NK-92 treated with Interleukin-12 subunit alpha and Interleukin-12 subunit beta, amount 100 ng/mL, for 24 hours (cell line): ENCODE measurements around the gene RNPS1.
A peak's percentile ranks its signal among the peaks of the same experiment; 100 is the strongest.

Experiments
- DNase-seq: peaks from one replicate; lab custom pipeline; 2025; lab: John Stamatoyannopoulos, UW

Gene RNPS1

DNA sequence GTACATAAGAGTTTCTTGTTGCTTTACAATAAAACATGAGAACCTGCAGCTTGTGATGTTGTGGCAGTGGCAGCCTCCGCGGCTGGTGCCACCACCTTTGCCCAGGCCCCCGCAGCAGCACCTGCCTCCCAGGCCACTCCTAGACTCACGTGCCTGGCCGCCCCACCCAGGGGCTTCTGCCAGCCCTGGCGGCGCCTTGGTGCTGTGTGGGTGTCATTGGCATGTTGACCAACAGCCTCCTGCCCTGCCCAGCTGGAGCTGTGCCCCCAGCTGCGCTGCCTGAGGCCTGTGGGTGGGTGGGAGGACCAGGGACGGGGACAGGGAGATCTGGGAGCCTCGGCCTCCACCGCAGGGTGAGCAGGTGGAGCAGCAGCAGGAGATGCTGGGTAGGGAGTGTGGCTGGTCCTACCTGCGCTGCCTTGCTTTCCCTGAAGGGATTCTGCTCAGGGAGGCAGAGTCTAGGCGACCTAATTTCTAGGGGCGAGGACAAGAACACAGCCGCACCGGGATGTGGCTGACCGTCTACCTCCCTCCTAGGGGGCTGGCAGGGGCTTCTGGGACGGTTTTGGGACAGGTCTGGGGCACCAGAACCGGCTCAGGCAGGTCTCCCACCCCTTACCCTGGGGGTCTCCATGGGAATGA, 32.1 kb downstream of the RNPS1 start:
- DNase-seq = no peak

GRCh38 chr16:2235234-2235651, 32.7 kb downstream of the RNPS1 start:
- no peak for DNase-seq

DNA sequence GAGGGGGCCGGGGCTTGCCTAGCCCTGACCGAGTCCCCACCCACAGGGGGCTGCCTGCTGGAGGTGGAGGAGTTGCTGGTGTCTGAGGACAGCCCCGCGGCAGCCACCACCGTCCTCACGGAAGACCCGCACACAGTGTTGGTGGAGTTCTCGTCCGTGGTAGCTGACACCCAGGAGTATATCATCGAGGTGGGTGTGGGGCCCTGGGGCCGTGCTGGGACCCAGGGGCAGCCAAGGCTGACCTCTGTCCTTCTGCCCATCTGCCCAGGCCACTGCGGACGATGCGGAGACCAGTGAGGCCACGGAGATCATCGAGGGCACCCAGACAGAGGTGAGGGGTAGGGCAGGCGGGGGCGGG, 33.1 kb downstream of the RNPS1 start:
- DNase-seq = no peak

- no peak for DNase-seq
Observed at GRCh38 chr16:2233872-2234812, 33.8 kb downstream of the RNPS1 start.

- no peak for DNase-seq
Observed at GRCh38 chr16:2233046-2233775, 34.7 kb downstream of the RNPS1 start.

- no peak for DNase-seq
Observed at GRCh38 chr16:2232094-2232990, 35.6 kb downstream of the RNPS1 start.

GRCh38 chr16:2231016-2231931, 36.7 kb downstream of the RNPS1 start:
- DNase-seq = no peak

- no peak for DNase-seq
Observed at GRCh38 chr16:2230376-2230775, 37.5 kb downstream of the RNPS1 start.

- DNase-seq = no peak
Observed at GRCh38 chr16:2229632-2230250, 38.2 kb downstream of the RNPS1 start.

DNA sequence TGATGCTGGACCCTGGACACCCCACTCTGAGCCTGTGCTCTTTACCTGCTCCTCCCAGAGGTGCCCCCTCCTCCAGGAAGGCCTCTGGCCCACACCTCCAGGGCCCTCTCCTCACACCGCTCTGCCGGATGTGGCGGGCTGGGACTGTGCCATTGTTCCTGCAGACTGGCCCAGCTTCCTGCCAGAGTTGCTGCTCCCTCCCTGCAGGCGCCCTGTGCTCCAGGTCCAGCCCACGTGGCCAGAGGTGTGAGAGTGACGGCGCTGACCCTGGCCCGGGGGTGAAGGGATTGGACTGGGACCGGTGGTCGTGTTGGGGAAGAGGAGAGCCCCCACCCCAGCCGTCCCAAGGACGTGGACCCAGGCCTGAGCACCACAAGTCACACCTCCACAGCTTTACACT, 38.8 kb downstream of the RNPS1 start:
- no peak for DNase-seq

GRCh38 chr16:2228161-2228824, 39.6 kb downstream of the RNPS1 start:
- DNase-seq = no peak

GRCh38 chr16:2226918-2227317, 41.0 kb downstream of the RNPS1 start:
- no peak for DNase-seq

- DNase-seq = no peak
Observed at GRCh38 chr16:2226245-2226793, 41.6 kb downstream of the RNPS1 start.

DNA sequence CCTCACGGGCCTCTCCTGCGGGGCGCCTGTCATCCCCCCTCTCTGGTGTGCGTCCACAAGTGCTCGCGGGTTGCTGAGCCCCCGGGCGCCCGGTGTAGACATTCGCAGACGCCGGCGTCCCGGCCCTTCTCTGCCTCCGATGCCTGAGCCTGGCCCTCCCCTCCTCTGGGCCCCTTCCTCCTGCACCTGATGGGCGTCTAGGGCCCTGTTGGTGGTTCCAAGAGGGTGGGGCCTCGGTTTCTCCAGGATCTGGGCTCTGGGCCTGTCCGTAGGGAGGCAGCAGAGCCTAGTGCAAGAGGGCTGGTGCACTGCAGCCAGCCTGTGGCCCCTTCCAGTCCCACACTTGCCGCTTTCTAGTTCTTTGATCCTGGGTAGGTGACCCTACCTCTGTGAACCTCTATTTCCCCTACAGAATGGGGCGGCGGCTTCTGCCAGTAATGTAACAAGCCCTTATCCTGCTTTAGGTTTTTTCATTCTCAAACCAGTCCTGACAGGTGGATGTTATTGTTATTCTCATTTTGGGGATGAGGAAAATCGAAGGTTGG, 43.9 kb downstream of the RNPS1 start:
- no peak for DNase-seq

DNA sequence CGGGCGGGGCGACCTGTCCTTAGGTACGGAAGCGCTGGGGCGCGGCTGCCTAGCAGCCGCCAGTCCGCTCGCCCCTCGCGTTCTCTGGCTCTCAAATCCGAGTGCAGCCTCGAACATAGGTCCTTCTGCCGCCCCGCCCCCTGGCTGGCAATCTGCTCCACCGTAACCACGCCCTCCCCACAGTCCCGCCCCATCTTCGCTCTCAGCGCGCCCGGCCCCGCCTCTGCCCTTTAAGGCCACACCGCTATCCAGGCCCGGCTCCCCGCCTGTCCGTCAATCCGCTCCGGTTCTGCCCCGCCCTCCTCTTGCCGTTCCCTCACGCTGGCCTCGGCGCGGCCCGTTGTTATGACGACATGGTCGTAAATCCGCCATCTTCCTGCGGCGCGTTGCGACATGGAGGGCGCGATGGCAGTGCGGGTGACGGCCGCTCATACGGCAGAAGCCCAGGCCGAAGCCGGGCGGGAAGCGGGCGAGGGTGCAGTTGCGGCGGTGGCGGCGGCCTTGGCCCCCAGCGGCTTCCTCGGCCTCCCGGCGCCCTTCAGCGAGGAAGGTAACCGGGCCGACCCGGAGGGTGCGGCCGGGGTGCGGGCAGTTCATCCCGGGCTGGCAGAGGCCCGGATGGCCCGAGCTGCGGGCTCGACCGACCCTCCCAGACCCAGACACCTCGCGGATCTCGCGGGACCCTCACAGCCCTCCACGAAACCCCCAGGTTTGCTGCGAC, 44.5 kb downstream of the RNPS1 start, which contains the start of gene E4F1:
TSS of gene E4F1 (plus strand) at position 371 of the 721 bp plus-strand sequence. CDS start at position 394, 23 bp downstream.
- peak; percentile 100 for DNase-seq

DNA sequence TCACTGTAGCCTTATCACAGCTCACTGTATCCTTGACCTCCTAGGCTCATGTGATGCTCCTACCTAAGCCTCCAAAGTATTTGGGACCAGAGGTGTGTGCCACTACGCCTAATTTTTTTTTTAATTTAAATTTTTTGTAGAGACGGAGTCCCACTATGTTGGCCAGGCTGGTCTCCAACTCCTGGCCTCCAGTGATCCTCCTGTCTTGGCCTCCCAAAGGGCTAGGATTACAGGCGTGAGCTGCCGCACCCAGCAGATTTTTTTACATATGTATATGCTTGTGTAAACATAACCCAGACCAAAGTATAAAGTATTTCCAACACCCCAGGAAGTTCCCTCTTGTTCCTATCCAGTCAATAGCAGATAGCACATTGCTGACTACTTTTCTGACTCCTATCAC, 51.6 kb downstream of the RNPS1 start:
- no peak for DNase-seq

- DNase-seq = no peak
Observed at GRCh38 chr16:2214719-2214968, 53.3 kb downstream of the RNPS1 start, which contains the start of gene PGP. Gene PGP (minus strand): TSS chr16:2214840. CDS start chr16:2214777, 63 bp downstream.
